GM10266 (cell line): ENCODE results near the gene KIAA1328.
A peak's percentile ranks its signal among the peaks of the same experiment; 100 is the strongest.

Experiments
- DNase-seq: peaks from one replicate; pipeline ENCODE4 v3.0.0; 2012; ENCODE audit errors: extremely low spot score
- CTCF ChIP-seq: IDR thresholded peaks from 2 replicates; pipeline ENCODE4 v1.5.1; 2012; ENCODE audit warnings: mild to moderate bottlenecking, low read depth; ENCODE audit not compliant: control insufficient read depth, insufficient read depth; ENCODE audit errors: missing control alignments

Gene KIAA1328

GRCh38 chr18:36798738-36799473 is 30.0 kb upstream of the KIAA1328 start:
- TF ChIP-seq CTCF = no peak
- DNase-seq = no peak

GRCh38 chr18:36805105-36805504 is 23.8 kb upstream of the KIAA1328 start:
- TF ChIP-seq CTCF = no peak
- no peak for DNase-seq

GRCh38 chr18:36808681-36809080 is 20.2 kb upstream of the KIAA1328 start:
- DNase-seq = no peak
- no peak for TF ChIP-seq CTCF

- DNase-seq = peak; percentile 73
- peak; percentile 80 for TF ChIP-seq CTCF
Measured at GRCh38 chr18:36809590-36810381, 19.1 kb upstream of the KIAA1328 start.

GRCh38 chr18:36811430-36811829 is 17.5 kb upstream of the KIAA1328 start:
- no peak for TF ChIP-seq CTCF
- no peak for DNase-seq

- no peak for TF ChIP-seq CTCF
Measured at GRCh38 chr18:36811955-36812354, 17.0 kb upstream of the KIAA1328 start.

GRCh38 chr18:36812678-36813077 is 16.2 kb upstream of the KIAA1328 start:
- TF ChIP-seq CTCF = no peak
- DNase-seq = no peak

More at GRCh38 chr18:36811955-36812354, 17.0 kb upstream of the KIAA1328 start:
- no peak for DNase-seq
